ENCODE measurements around the gene RFXAP.

- TF ChIP-seq MAFK (IDR thresholded peaks at IDR 0.05; ENCODE audit: low read length) (no peak), CTCF (IDR thresholded peaks at IDR 0.05 in 2 of 3, conservative IDR thresholded peaks at IDR 0.05 in 1 of 3; ENCODE audit: insufficient read depth in 2 of 3, low read depth in 1 of 3, low read length in 3 of 3) (no peak), ZNF212 (CRISPR knock-in tag; IDR thresholded peaks at IDR 0.05) (no peak), PATZ1 (CRISPR knock-in tag; IDR thresholded peaks at IDR 0.05; ENCODE audit: borderline replicate concordance) (no peak), BCL6 (CRISPR knock-in tag; IDR thresholded peaks at IDR 0.05) (no peak), CTCFL (IDR thresholded peaks at IDR 0.05; ENCODE audit: borderline replicate concordance, insufficient read depth, low read depth, low read length, poor library complexity, severe bottlenecking) (no peak), ZNF280B (CRISPR knock-in tag; IDR thresholded peaks at IDR 0.05) (no peak), RBBP5 (IDR thresholded peaks at IDR 0.05; ENCODE audit: borderline replicate concordance, insufficient read depth, low read length, poor library complexity, severe bottlenecking) (no peak), KDM2B (CRISPR knock-in tag; IDR thresholded peaks at IDR 0.05) (no peak)
Observed at GRCh38 chr13:36875431-36875830, 56.4 kb downstream of the RFXAP start.
